GM10266 (cell line): Measurements from ENCODE around the gene SRP72.

ENCODE experiments used
- DNase-seq: peaks from one replicate; pipeline ENCODE4 v3.0.0; 2012; ENCODE audit errors: extremely low spot score
- TF ChIP-seq, protein P1 (sequence below): IDR thresholded peaks from 2 replicates; pipeline ENCODE4 v1.5.1; 2012; ENCODE audit warnings: mild to moderate bottlenecking, low read depth; ENCODE audit not compliant: control insufficient read depth, insufficient read depth; ENCODE audit errors: missing control alignments

The SRP72 gene

DNA sequence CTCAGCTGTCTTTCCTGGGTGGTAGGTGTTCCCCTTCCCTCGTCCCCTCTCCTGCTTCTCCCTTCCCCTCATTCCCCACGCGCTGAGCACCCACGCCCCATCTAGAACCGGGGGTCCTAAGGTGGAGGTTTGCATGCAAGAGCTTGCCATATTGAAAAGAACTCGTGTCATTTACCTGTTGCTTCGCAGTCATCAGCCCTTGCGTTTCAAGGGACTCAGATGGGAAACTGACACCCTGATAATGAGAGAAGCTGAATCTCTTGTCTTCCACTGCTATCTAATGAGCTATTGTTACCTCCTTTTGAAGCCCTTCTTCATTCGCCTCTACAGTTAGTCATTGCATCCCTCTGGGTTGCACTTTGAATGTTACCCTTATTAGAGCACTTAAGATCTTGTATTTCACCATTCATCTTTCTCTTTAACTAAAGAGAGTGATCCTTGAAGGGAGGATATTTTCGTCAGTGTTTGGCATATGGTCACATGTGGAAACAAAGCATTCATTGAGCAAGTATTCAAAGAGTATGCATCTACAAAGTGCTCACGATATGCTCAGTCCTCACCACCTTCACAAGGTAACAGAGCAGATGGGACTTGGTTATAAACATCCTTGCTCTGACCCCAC lies 63.8 kb downstream of the SRP72 start:
- DNase-seq, result no peak
- TF ChIP-seq, protein P1, sequence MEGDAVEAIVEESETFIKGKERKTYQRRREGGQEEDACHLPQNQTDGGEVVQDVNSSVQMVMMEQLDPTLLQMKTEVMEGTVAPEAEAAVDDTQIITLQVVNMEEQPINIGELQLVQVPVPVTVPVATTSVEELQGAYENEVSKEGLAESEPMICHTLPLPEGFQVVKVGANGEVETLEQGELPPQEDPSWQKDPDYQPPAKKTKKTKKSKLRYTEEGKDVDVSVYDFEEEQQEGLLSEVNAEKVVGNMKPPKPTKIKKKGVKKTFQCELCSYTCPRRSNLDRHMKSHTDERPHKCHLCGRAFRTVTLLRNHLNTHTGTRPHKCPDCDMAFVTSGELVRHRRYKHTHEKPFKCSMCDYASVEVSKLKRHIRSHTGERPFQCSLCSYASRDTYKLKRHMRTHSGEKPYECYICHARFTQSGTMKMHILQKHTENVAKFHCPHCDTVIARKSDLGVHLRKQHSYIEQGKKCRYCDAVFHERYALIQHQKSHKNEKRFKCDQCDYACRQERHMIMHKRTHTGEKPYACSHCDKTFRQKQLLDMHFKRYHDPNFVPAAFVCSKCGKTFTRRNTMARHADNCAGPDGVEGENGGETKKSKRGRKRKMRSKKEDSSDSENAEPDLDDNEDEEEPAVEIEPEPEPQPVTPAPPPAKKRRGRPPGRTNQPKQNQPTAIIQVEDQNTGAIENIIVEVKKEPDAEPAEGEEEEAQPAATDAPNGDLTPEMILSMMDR, result no peak

DNA sequence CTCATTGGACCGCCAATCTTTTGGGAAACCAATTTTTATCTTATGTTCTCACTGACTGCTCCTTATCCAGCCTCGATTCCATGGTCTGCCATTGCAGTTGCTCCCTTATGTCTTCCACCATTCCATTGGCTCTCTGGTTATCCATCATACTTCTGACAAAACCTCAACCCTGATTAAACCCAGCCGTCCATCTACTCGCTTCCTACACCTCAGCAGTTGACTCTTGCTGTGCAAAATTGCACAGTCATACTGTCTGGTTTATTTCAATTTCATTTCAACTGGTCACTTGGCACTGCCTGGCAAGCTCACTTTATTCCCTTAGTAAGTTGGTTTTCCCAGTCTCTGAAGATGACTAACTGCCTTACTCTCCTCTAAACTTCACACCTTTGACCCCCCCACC lies 64.4 kb downstream of the SRP72 start:
- DNase-seq, result no peak
- TF ChIP-seq, protein P1, result no peak

DNA sequence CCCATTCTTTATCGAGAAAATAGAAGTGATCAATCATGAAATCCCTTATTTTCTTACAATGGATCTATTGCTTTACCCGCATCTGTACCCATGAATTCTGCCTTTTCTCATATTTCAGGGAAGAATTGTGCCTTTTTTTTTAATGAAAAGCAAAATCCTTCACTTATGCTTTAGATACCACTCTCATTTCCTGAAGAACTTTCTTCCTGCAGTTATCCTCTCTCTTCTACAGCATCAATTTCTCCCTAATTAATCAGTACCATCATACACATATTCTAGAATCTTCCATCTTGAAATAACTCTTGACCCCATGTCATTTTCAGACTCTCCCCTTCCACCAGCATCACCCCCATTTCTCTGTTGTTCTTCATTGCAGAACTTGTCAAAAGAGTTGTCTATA lies 64.8 kb downstream of the SRP72 start:
- no peak for DNase-seq
- TF ChIP-seq, protein P1, result no peak

DNA sequence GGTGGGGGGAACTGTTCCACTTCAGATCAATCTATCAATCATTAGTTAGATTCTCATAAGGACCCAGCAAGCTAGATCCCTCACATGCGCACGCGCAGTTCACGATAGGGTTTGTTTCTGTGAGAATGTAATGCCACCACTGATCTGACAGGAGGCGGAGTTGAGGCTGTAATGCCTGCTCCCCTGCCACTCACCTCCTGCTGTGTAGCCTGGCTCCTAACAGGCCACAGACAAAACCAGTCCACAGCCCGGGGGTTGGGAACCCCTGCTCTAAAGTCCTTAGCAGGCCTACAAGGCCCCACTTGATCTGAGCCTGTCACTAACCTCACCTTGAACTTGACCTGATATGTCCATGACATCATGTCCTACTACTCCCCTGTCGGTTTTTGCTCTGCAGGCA lies 68.5 kb downstream of the SRP72 start:
- DNase-seq, result no peak
- TF ChIP-seq, protein P1, result no peak

DNA sequence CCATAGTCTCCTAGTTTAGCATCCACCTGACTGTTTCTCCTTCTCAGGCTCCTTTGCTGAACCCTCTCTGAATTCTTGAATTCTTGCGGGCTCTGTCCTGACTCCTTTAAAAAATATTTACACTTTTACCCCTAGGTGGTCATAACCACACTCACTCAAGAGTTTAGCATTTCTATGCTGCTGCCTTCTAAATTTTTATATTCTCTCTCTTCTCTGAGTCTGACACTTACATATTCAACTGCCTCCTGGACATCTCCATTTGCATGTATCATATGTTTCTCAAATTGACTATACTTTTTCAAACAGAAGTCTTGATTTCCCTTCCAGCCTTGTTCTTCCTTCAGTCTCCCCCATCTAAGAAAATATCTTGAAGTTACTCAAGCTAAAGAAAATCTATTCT lies 69.7 kb downstream of the SRP72 start:
- TF ChIP-seq, protein P1, result no peak
- no peak for DNase-seq

DNA sequence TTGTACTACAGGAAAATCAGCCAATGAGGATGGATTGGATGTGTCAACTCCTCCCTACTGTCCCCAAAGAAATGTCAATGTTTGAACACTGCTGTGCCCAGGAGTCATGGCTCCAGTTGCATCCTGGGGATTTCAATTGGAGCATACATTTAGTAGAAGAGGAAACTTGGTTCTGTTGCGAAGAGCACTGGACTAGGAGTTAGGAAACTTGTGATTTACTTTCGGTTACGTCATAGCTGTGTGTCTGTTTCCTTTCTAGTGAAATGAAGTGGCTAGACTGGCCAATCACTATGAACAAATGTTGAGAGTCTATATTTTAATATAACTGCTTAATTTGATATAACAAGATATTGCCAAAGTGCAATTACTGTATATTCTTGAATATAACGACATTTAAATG lies 73.4 kb downstream of the SRP72 start:
- TF ChIP-seq, protein P1, result no peak

DNA sequence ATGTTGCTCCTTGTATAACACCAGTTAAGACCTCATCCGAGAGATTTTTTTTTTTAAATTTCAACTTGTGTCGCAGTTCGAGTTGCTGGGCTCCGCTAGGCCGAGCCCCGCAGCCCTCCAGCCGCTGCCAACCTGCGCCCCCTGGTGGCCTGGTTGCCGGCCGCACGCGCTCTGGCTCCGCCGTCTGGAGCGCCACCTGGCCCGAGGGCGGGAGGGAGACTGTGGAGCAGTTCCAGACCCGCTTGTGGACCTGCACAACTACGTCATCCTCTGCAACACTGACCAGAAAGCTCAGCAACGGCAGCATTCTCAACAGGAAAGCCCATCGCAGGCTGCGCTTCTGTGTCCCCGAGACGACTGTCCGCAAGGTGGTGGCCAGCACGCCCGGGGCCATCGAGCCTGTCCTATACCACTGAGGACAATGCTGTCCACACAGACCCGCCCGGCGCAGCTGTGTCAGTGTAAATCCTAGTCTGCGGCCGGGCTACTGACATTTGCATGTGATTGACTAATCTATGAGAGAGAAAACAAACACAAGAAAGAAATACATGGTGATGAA lies 77.2 kb downstream of the SRP72 start:
- DNase-seq, result peak; percentile 81
- TF ChIP-seq, protein P1, result peak; percentile 100

More for the DNA sequence above, 73.4 kb downstream of the SRP72 start:
- no peak for DNase-seq
